ENCODE results near the gene MATN1.

Gene MATN1

DNA sequence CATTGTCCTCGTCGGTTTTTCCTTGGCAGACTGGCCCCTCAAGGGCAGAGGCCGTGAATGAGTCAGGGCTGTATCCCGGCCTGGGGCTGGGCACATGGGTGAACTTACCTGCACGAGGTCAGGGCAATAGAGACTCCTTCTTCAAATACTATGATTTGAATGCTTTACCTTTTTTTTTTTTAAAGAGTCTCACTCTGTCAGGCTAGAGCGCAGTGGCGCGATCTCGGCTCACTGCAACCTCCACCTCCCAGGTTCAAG, 29.2 kb upstream of the MATN1 start:
- Mint-ChIP-seq H3K27me3 (no peaks in the 10 kb centered on the region), H3K4me1 (ENCODE audit: low read depth) (peaks cover 90% of the 10 kb centered on the region), H3K4me3 (peak overlapping the region; percentile 85), H3K9me3 (ENCODE audit: low read depth) (no peaks in the 10 kb centered on the region), H3K27ac (peak overlapping the region; percentile 100), H3K36me3 (peaks cover 2% of the 10 kb centered on the region)

DNA sequence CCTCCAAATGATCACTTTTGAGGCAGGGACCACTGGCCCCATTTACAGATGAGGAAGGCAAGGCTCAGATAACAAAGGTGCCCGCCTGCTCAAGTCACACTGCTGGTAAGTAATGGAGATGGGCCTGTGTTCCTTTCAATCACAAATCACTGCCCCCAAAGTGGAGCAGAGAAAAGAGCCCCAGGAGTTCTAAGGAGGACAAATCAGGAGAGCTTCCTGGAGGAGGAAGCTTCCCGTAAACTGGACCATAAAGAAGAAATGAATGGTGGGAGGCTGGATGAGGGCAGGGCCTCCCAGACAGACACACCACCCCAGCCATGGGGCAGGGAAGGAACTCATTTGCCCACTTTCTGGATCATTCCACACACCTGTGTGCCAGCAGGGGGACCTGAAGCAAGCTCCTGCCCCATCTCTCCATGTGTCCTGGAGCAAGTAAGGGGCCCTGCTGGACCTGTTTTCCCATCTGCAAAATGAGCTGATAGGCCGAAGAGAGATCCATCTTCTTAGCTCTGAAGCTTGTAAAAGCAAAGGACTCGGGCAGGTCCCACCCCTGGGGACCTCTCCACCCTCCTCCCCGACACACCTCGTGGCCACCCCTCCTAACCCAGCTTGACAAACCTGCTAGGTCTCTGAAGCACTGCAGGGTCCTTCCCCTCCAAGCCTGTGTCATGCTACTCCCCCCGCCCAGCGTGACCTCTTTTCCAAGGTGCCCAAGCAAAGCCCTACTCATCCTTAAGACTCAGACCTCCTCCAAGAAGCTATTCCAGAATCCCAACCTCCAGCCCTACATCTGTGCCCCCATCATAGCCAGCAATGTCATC, 28.7 kb upstream of the MATN1 start:
- peak overlapping the region; percentile 85 for H3K4me3 Mint-ChIP-seq
- H3K9me3 Mint-ChIP-seq (ENCODE audit: low read depth) = no peaks in the 10 kb centered on the region
- H3K36me3 Mint-ChIP-seq = peaks cover 3% of the 10 kb centered on the region
- peak overlapping the region; percentile 100 for H3K27ac Mint-ChIP-seq
- H3K4me1 Mint-ChIP-seq (ENCODE audit: low read depth) = peaks cover 90% of the 10 kb centered on the region
- H3K27me3 Mint-ChIP-seq = no peaks in the 10 kb centered on the region

DNA sequence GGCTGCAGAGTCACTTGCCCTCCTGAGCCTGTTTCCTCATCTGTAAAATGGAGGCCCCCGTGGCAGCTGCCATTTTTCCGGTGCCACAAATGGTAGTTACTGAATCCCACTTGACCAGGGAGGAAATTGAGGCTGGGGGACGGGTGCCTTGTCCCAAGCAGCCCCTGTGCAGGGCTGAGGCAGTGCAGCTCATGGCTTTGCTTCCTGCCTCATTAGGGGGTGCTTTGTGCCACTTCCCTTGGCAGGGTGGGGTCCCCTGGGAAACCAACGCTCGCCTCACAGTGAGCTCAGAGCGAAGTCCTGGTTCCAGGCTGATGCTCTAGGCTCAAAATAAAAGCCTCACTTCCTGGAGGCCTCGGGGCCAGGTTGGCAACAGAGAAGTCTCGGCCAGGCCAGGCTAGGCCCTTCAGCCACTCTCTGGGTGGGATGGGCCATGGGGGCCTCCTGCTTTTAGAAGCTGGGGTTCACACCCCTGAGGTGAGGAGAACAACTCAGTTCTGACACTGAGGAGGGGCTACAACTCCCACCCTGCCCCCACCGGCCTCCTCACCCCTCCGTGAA, 27.4 kb upstream of the MATN1 start:
- H3K4me1 Mint-ChIP-seq (ENCODE audit: low read depth) = peaks cover 97% of the 10 kb centered on the region
- H3K36me3 Mint-ChIP-seq = peaks cover 3% of the 10 kb centered on the region
- H3K4me3 Mint-ChIP-seq = peak overlapping the region; percentile 87
- H3K9me3 Mint-ChIP-seq (ENCODE audit: low read depth) = no peaks in the 10 kb centered on the region
- peak overlapping the region; percentile 100 for H3K27ac Mint-ChIP-seq
- no peaks in the 10 kb centered on the region for H3K27me3 Mint-ChIP-seq

DNA sequence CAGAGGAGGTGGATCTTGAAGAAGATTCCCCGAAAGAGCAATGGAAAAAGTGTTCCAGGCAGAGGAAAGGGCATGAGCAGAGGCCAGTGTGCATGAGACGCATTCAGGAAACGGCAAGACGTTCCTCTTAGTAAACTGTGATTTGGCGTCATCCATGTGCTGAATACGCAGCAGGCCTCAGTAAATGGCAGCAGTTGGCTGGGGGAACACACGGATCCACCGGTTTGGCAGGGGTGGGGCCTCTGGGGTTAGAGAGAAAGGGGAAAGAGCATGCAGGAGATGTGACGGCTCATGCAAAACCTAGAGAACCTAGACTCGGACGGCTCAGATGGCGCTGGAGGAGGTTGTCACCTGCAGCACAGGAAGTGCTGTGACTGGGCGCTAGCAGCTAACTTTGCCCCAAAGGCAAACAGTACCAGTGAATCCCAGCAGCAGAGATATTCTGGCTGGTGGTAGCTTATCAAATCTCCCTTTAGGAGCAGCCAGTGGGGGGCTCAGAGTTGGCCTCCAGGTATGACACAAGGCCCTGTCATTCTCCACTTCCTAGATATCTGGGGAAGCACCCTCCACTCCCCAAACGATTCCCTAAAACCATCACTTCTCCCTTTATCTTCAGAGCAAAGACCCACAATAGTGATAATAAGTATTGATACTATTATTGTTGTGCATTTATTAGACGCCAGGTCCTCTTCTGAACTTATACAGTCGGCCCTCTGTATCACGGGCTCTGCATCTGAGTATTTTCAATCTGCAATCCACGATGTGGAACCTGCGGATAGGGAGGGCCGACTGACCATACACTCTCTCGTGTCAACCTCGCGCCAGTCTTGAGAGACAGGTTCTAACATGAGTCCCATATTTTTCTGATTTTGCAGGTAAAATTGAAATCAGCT, 26.6 kb upstream of the MATN1 start:
- Mint-ChIP-seq H3K27ac (peak overlapping the region; percentile 100), H3K27me3 (no peaks in the 10 kb centered on the region), H3K4me1 (ENCODE audit: low read depth) (peaks cover 97% of the 10 kb centered on the region), H3K36me3 (peaks cover 3% of the 10 kb centered on the region), H3K4me3 (peak overlapping the region; percentile 87), H3K9me3 (ENCODE audit: low read depth) (no peaks in the 10 kb centered on the region)

DNA sequence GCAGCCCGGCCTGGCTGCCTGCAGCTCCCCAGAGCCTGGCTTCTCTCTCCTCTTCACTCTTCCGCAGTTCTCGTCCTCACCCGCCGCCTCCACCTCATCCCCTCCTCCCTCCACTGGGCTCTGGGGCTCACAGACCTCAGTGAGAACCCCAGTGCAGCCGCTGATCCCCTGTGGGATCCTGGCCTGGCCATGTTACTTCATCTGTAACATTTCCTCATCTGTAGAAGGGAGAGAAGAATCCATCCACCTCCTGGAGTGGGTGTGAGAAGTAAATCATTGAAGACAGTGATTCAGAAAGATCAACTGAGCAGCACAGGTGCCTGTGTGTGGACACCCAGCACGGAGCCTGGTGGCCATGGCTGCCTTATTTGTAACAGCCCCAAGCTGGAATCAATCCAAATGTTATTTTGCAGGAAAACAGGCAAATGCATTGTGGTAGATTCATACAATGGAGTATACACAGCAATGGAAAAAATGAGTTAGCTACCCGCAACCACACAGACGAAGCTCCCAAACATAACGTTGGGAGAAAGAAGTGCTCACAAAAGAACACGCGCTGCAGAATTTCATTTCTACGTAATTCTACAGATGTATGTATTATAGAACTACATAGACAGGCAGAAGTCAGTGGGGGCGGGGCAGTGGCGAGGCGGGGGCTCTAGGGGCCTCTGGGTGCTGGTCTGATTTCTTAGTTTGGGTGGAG, 25.5 kb upstream of the MATN1 start:
- Mint-ChIP-seq H3K27me3 (no peaks in the 10 kb centered on the region), H3K9me3 (ENCODE audit: low read depth) (no peaks in the 10 kb centered on the region), H3K4me1 (ENCODE audit: low read depth) (peaks cover 97% of the 10 kb centered on the region), H3K36me3 (peaks cover 3% of the 10 kb centered on the region), H3K27ac (peak overlapping the region; percentile 100), H3K4me3 (peak overlapping the region; percentile 87)

DNA sequence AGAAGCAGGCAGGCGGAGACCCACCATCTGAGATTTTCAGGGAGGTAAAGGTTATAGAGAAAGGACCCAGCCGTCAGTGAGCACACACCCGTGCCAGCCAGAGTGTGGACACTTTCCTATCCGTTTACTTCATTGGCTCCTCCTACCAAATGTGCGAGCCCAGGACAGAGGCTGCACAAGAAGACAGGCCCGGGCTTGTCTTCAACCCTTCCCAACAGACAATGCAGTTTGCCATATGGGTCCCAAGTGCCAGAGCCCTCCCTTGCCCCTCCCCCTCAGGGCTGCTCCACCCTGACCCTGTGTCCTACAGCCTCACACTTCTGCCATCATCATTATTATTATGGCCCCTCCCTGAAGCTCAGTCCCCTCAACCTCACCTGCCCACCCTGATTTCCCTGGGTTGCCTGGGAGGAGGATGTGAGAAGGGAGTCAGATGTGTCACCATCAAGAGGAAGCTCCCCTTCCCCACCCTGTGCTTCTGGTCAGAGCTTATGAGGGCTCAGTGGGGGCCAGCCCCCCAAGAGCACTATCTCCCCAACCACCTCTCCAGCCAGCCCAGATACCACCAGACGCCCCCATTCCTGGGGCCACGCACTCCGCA, 24.8 kb upstream of the MATN1 start:
- Mint-ChIP-seq H3K4me3 (peak overlapping the region; percentile 87), H3K27ac (peak overlapping the region; percentile 100), H3K36me3 (peaks cover 6% of the 10 kb centered on the region), H3K4me1 (ENCODE audit: low read depth) (peaks cover 97% of the 10 kb centered on the region), H3K9me3 (ENCODE audit: low read depth) (no peaks in the 10 kb centered on the region), H3K27me3 (no peaks in the 10 kb centered on the region)

DNA sequence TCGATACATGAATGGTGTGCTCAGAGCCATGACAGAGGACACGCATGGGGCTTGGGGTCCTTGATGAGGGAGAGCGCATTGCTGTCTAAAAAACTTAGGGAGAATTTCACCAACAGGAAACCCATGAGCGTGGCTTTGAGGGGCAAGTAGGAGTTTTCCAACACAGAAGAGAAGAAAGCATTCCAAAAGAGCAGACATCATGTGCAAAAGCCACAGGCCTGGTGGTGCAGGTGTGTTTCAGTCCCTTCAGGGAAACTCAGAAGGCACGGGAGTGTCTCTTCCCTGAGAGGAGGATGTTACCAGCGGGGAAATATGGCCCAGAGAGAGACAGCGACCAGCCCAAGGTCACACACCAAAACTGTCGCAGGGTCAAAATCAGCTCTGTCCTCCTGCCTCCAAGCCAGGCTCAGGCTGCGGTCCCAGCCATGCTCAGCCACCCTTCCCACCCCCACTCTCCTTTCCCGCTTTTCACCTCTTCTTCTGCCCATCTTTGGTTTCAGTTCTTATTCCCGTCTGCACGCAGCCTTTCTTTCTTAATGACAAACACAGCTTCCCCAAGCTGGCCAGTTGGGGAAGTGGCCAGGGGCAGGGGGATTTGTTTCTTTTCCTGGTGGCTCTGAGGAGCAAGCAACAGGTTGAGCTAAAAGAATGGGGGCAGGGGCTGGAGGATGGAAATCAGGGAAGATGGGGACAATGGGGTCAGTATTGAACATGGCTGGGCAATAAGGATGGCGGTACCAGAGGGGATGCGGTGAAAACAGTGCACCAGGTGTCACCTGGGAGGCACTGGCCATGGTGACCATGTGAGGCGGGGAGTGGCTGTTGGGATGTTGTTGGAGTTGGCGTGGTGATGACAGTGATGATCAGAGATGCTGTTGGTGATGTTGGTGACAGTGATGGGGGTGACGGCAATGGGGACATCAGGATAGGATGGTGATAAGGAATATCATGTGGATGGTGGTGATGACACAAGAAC, 23.9 kb upstream of the MATN1 start:
- no peaks in the 10 kb centered on the region for H3K9me3 Mint-ChIP-seq (ENCODE audit: low read depth)
- H3K4me3 Mint-ChIP-seq = peak overlapping the region; percentile 87

DNA sequence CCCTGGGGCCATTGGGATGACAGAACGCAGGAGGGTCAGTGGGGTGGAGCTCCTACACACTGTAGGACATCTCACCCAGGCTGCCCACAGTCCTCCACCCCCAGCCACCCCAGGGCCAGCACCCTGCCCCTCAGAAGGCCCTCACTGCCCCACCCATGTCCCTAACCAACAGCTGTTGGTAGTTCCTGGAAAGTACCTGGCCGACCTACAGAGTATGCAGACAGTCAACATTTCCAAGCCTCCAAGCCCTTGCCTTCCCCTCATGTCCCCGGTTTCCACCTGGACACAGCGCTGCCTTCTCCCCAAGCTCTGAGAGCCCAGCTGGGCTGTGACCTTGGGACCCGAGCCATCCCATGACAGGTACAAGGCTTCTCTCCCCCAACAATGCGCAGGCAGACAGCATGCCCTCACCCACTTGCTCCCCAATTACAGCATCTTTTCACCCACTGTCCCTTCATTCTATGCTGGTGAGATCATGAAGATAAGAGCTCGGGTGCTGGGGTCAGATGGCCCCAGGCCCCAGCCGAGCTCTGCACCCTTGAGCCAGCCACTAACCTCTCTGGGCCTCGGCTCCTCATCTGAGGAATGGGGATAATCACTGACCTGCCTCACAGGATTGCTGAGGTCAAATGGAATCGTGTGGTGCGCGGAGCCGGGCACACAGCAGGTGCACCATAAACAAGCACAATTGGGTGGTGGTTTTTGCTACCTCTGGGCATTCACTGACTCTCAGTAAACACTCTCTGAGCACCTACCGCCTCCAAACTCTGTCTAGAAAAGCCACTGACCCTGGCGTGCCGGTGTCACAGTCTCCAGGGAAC, 23.0 kb upstream of the MATN1 start:
- Mint-ChIP-seq H3K4me3 (peak overlapping the region; percentile 87), H3K4me1 (ENCODE audit: low read depth) (peaks cover 98% of the 10 kb centered on the region), H3K27ac (peak overlapping the region; percentile 100), H3K9me3 (ENCODE audit: low read depth) (no peaks in the 10 kb centered on the region), H3K27me3 (no peaks in the 10 kb centered on the region), H3K36me3 (peaks cover 6% of the 10 kb centered on the region)

More for the DNA sequence above, 23.9 kb upstream of the MATN1 start:
- Mint-ChIP-seq H3K27ac (peak overlapping the region; percentile 100), H3K27me3 (no peaks in the 10 kb centered on the region), H3K36me3 (peaks cover 6% of the 10 kb centered on the region), H3K4me1 (ENCODE audit: low read depth) (peaks cover 98% of the 10 kb centered on the region)

DNA sequence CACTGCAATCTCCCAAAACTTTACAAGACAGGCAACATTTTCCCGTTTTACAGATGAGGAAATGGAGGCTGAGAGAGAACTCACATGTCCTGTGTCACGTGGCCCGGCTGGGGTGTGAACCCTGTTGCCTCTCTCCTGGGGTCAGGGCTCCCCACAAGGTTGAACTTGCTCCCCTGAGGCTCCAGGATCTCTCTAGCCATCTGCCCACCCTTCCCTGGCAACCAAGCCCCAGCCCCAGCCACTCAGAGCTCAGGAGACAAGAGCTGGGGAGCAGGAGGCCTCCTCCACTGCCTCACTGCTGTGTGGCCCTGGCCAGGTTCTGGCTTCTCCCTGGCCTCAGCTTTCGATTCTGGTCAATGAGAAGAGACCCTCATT, 22.4 kb upstream of the MATN1 start:
- H3K4me1 Mint-ChIP-seq (ENCODE audit: low read depth) = peaks cover 99% of the 10 kb centered on the region
- peak overlapping the region; percentile 87 for H3K4me3 Mint-ChIP-seq
- no peaks in the 10 kb centered on the region for H3K9me3 Mint-ChIP-seq (ENCODE audit: low read depth)
- peaks cover 6% of the 10 kb centered on the region for H3K36me3 Mint-ChIP-seq
- peak overlapping the region; percentile 100 for H3K27ac Mint-ChIP-seq
- no peaks in the 10 kb centered on the region for H3K27me3 Mint-ChIP-seq

DNA sequence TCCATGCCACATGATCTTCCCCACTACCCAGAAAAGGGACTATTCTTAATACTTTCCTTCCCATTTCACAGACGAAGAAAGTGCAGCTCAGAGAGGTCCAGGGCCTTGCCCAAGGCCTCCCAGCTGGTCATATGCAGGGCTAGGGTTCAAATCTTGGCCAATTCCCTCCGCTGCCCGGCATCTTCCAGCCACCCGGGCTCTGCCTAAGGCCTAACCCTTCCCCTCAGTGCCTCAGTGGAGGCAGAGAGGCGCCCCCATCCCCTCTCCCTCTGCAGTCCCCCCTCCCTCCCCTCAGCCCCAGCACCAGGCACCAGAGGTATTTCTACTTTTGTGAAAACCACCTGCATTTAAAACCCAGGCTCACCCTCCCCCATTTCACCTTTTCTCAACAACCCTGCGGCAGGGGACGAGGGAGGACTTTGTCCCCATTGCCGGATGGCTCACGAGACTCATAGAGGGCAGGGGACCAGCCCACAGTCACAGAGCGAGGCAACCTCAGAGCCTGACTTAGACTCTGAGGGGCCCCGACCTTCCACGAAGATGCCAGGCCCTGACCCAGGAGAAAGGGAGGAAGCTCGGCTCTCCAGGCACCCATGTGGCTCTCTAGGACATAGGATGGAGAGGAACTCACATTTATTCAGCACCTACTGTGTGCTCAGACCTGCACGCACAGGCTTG, 21.9 kb upstream of the MATN1 start:
- Mint-ChIP-seq H3K4me3 (peak overlapping the region; percentile 87), H3K27ac (peak overlapping the region; percentile 100), H3K27me3 (no peaks in the 10 kb centered on the region), H3K9me3 (ENCODE audit: low read depth) (no peaks in the 10 kb centered on the region), H3K4me1 (ENCODE audit: low read depth) (peaks cover 99% of the 10 kb centered on the region), H3K36me3 (peaks cover 6% of the 10 kb centered on the region)

DNA sequence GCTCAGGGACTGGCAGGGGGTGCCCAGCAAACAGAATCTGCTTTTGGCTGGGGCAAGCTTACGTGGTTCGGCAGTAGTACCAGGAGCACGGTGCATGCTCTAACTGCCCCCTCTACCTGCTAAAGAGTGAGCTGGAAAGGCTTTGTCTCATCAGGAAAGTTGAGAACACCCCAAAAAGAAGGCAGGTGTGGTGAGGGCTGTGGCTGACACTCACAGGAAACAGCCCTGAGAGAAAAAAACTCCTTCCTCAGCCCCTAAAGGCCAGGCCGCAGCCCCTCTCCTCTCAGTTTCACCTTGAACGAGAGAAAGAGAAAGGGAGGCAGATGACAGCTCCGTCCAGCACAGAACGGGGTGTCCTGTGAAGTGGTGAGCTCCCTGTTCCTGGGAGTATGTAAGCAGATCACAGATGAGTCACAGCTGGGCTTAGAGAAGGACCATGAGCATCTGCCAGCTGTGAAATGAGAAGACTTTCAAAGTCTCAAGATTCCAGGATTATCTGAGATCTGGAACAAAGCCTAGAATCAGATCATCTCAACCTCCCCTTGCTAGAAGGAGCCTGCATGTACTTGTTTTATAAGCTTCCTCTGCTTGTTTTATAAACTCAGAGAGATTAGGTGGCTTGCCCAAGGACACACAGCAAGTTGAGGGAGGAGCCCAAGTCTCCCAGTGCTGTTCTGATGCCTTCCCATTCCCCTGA, 20.8 kb upstream of the MATN1 start:
- peaks cover 8% of the 10 kb centered on the region for H3K36me3 Mint-ChIP-seq
- peak overlapping the region; percentile 100 for H3K27ac Mint-ChIP-seq
- H3K9me3 Mint-ChIP-seq (ENCODE audit: low read depth) = no peaks in the 10 kb centered on the region
- peak overlapping the region; percentile 87 for H3K4me3 Mint-ChIP-seq
- H3K27me3 Mint-ChIP-seq = no peaks in the 10 kb centered on the region
- peaks cover 95% of the 10 kb centered on the region for H3K4me1 Mint-ChIP-seq (ENCODE audit: low read depth)

DNA sequence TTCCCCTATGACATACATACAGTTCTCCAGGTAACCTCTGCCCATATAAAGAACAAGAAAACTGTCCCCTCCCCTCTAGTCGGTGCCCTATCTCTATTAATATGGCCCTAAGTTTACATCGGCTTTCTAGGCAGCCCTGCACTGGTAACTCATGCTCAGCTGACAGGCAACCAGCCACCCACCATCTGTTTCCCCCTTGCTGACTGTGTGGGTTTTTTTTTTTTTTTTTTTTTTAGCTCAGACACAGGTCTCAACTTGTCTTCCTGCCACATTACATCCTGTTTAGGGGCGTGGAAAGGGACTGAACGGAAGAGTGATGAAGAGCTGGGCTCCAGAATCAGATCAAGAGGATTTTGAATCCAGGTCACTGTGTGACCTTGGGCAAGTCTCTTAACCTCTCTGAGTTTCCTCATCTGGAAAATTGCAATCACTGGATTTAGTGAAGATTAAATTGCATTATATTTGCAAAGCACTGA, 20.2 kb upstream of the MATN1 start:
- Mint-ChIP-seq H3K27ac (peak overlapping the region; percentile 100), H3K9me3 (ENCODE audit: low read depth) (no peaks in the 10 kb centered on the region), H3K4me3 (peak overlapping the region; percentile 87)

More for the DNA sequence above, 20.2 kb upstream of the MATN1 start:
- Mint-ChIP-seq H3K4me1 (ENCODE audit: low read depth) (peaks cover 93% of the 10 kb centered on the region), H3K36me3 (peaks cover 11% of the 10 kb centered on the region), H3K27me3 (no peaks in the 10 kb centered on the region)
